ENCODE measurements around the gene SH3BP1.
"Not testable (repeated sequence)": the region's sequence is repeated elsewhere in the genome, so short reads cannot be mapped to it uniquely, and the experiment has no call there.

SH3BP1 gene

DNA sequence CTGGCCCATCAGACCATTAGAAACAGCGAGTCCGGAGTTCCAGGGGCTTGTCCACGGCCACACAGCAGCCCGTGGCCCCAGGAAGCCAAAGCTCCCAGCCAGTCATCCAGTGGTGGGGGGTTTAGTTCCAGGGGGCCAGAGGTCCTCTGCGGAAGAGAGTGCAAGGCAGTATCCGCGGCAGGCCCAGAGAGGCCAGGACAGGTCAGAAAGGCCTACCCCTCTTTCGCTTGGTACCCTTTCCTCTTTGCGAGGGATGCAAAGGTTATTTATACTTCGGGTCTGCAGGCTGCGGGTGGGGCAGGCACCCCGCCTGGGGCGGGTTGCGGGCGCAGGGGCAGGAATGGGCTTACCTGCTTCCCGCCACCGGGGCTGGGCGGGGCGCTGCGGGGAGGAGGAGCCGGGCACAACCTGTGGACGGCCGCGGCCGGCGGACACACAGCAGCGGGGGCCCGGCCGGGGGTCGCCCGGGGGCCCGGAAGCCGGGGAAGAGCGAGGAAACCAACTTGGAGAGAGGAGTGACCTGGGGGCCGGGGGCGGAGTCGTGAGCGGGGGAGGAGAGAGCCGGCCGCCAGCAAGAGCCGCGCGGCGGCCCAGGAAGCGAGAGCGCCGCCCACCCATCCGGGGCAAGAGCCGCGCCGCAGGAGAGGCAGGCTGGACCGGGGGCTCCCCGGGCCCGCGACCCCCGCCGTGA lies at the start of gene SH3BP1:
Gene SH3BP1 (plus strand): TSS at position 600 of the 691 bp plus-strand sequence. CDS start 119 bp downstream, outside the sequence.
- DNase-seq (ENCODE audit: insufficient read length, low spot score) (no peak), FAIRE-seq (no peak)
- no peak for TF ChIP-seq POLR2A (IDR thresholded peaks at IDR 0.05; ENCODE audit: low read depth, low read length)

DNA sequence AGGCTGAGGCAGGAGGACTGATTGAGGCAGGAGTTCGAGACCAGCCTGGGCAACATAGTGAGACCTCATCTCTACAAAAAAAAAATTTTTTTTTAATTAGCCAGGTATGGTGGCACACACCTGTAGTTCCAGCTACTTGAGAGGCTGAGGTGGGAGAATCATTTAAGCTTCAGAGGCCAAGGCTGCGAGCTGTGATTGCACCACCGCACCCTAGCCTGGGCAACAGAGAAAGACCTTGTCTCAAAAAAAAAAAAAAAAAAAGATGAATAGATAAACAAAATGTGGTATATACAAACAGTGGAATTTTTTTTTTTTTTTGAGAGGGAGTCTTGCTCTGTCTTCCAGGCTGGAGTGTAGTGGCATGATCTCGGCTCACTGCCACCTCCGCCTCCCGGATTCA lies 48.4 kb upstream of the SH3BP1 start:
- DNase-seq (ENCODE audit: insufficient read length, low spot score); FAIRE-seq: not testable (repeated sequence)

GRCh38 chr22:37591823-37592404 lies 47.6 kb upstream of the SH3BP1 start:
- DNase-seq (ENCODE audit: insufficient read length, low spot score), result no peak

DNA sequence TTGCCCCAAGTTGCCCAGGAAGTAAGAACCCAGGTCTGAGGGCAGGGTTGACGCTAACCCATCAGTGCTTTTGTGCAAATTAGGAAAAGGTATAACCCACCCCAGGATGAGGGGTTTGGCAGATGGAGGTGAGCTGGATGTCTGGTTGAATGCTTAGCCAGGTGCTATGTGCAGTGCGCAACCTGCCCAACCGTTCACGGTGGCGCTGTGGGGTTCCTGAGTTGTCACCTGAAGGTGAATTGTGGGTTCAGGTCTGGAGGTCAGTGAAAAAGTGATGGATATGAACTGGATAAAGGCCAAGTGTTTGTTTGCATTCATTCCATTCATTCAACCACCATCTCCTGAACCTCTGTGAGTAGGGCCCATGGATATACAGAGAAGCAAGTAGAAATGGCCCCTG lies 45.2 kb upstream of the SH3BP1 start:
- FAIRE-seq, result no peak
- DNase-seq (ENCODE audit: insufficient read length, low spot score), result no peak
- TF ChIP-seq POLR2A (IDR thresholded peaks at IDR 0.05; ENCODE audit: low read depth, low read length), result no peak

More at GRCh38 chr22:37591823-37592404, 47.6 kb upstream of the SH3BP1 start:
- FAIRE-seq, result no peak
- no peak for TF ChIP-seq POLR2A (IDR thresholded peaks at IDR 0.05; ENCODE audit: low read depth, low read length)

GRCh38 chr22:37599153-37599552 lies 40.3 kb upstream of the SH3BP1 start:
- TF ChIP-seq POLR2A (IDR thresholded peaks at IDR 0.05; ENCODE audit: low read depth, low read length), result no peak
- FAIRE-seq (no peak), DNase-seq (ENCODE audit: insufficient read length, low spot score) (no peak)

- TF ChIP-seq POLR2A (IDR thresholded peaks at IDR 0.05; ENCODE audit: low read depth, low read length), result no peak
- FAIRE-seq, result no peak
- no peak for DNase-seq (ENCODE audit: insufficient read length, low spot score)
Observed at GRCh38 chr22:37601203-37601539, 38.3 kb upstream of the SH3BP1 start.

GRCh38 chr22:37601540-37602442 lies 37.7 kb upstream of the SH3BP1 start:
- peak; percentile 48 for DNase-seq (ENCODE audit: insufficient read length, low spot score)
- FAIRE-seq, result peak; percentile 36
- no peak for TF ChIP-seq POLR2A (IDR thresholded peaks at IDR 0.05; ENCODE audit: low read depth, low read length)

DNA sequence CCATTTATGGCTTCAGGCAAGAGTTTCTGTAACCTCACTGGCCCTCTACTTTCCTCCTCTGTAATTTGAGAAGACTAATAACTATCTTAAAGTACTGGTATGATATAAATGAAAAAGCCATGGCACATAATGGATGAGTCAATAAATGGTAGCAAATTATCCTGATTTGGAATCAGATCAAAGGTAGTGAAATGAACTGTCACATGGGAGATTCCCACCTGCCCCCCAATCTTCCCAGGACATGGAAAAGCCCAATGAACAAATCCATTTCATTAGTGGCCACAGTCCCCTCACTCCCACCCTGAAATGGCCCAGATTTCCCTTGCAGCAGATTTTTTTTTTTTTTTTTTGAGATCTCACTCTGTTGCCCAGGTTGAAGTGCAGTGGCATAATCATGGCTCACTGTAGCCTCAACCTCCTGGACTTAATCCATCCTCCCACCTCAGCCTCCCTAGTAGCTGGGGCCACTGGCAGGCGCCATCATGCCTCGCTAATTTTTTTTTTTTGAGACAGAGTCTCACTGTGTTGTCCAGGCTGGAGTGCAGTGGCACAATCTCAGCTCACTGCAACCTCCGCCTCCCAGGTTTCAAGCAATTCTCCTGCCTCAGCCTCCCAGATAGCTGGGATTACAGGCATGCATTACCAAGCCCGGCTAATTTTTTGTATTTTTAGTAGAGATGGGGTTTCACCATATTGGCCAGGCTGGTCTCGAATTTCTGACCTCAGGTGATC lies 36.8 kb upstream of the SH3BP1 start:
- FAIRE-seq; DNase-seq (ENCODE audit: insufficient read length, low spot score): not testable (repeated sequence)

GRCh38 chr22:37604074-37604473 lies 35.4 kb upstream of the SH3BP1 start:
- no peak for TF ChIP-seq POLR2A (IDR thresholded peaks at IDR 0.05; ENCODE audit: low read depth, low read length)
- DNase-seq (ENCODE audit: insufficient read length, low spot score) (no peak), FAIRE-seq (no peak)

DNA sequence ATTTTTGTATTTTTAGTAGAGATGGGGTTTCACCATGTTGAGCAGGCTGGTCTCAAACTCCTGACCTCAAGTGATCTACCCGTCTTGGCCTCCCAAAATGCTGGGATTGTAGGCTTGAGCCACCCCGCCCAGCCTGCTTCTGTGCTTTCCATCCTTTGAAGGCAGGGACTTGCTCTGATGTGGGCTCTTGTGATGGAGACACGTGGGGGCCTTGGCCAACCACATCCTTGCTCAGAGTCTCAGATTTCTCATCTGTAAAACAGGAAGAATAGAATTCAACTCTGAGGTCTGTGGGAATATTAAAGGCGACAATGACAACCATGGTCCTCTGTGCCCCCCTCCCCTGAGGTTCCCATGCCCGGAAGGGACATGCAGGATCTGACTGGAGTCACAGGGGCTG lies 34.6 kb upstream of the SH3BP1 start:
- DNase-seq (ENCODE audit: insufficient read length, low spot score) (no peak), FAIRE-seq (no peak)
- TF ChIP-seq POLR2A (IDR thresholded peaks at IDR 0.05; ENCODE audit: low read depth, low read length), result no peak

- no peak for TF ChIP-seq POLR2A (IDR thresholded peaks at IDR 0.05; ENCODE audit: low read depth, low read length)
- DNase-seq (ENCODE audit: insufficient read length, low spot score) (peak; percentile 67), FAIRE-seq (no peak)
Observed at GRCh38 chr22:37607010-37607934, 32.2 kb upstream of the SH3BP1 start.

DNA sequence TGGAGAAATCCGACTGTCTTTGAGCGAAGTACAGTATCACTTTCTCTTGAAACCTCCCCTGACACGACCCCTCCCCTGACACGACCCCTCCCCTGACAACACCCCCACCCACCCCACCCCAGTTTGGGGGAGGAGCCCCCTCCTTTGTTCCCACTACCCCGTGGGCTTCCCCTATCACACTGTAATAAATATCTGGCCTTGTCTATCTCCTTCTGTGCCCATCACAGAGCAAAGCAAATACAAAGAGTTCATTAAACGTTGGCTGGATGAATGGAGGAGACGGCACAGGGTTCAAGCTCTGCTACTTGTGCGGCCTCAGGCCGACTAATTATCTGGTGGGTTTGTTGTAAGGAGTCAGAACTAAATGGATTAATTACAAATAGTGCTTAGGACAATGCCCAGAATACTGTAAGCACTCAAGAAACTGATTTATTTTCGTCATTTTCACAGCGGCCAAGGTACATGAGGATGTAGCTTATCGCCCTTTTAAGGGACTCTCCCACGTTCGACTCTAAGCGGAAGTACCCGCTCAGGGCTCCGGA lies 31.5 kb upstream of the SH3BP1 start:
- FAIRE-seq (peak; percentile 57), DNase-seq (ENCODE audit: insufficient read length, low spot score) (no peak)
- no peak for TF ChIP-seq POLR2A (IDR thresholded peaks at IDR 0.05; ENCODE audit: low read depth, low read length)
